M059J (cell line): Measurements from ENCODE around the gene ABLIM2. TPM values are rescaled to one million over a fixed set of nuclear protein-coding genes. Genes with fewer than 3 reads are reported as not detected.

Source experiments
- DNase-seq: peaks from one replicate; pipeline ENCODE4 v3.0.0-alpha.2; 2012; ENCODE audit warnings: low read depth
- total RNA-seq: library from RNA; depleted of rRNA; stranded (reverse); fragments of >200 nt; shearing (Covaris generic); gene quantifications from 2 replicates; pipeline ENCODE4 v1.2.3, GENCODE V29; 2014

Gene ABLIM2
- total RNA-seq, 1 experiment from 2014 or later = not detected

DNA sequence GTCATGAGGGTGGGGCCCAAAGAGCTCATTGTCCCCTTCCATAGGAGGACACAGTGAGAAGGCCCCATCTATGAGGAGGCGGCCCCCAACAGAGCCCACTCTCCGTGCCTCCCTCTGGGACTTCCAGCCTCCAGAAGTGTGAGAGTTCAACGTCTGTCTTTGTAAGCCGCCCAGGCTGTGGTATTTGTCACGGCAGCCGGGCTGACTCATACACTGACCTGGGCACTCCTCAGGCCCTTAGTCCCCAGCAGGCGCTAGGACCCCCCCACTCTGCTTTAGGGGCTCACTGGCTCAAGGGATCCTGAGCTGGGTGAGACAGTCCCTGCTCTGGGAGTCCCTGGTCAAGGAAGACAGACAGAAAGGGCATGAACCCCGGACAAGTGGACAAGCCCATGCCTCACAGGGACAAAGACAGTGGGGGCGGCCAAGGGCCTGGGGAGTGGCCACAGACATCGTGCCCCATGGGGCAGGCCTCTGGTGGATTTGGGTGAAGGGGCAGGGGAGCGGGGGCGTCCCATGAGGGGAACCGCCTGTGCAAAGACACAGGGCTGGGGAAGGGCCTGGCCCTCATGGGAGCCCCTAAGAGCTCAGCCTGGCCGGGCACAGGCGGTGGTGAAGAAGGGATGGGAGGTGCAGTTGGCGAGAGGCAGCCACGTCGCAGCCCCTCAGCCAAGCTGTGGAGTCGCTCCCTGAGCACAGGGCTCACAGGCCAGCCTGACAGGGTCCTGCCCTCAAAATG, 21.5 kb downstream of the ABLIM2 start:
- DNase-seq = no peak

DNA sequence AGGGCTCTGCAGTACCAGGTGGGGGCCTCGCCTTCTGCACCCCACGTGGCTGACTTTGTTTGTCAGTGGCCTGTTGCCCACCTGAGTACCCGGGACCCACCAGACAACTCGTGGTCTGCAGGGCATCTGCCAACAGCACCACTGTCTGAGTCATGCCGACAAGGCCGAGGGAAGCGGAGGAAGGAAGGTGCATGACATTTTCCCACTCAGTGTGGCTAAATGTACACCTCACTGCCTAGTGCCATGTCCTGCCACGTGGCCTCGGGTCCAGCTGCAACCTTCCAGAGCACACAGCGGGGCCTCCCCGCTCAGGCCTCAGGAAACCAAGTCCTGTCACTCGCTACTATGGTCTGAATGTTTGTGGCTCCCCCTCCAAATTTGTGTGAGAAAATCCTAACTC, 22.1 kb downstream of the ABLIM2 start:
- no peak for DNase-seq

DNA sequence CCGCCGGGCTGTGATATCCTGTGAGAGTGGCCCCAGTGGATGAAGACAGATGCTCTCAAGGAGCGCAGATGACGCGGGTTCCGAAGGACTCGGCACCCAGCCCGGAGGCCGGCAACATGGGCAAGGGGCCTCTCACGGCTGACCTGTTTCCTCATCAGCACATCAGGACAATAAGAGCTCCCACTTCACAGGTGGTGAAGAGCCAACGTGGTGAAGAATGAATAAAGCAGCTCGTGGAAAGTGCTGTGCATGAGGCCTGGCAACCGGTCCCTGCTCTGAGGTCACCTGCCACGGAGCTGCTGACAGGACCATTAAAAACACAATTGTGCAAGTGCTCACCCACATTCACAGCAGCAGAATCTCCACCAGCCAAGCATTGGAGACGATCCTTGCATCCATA, 22.9 kb downstream of the ABLIM2 start:
- no peak for DNase-seq

DNA sequence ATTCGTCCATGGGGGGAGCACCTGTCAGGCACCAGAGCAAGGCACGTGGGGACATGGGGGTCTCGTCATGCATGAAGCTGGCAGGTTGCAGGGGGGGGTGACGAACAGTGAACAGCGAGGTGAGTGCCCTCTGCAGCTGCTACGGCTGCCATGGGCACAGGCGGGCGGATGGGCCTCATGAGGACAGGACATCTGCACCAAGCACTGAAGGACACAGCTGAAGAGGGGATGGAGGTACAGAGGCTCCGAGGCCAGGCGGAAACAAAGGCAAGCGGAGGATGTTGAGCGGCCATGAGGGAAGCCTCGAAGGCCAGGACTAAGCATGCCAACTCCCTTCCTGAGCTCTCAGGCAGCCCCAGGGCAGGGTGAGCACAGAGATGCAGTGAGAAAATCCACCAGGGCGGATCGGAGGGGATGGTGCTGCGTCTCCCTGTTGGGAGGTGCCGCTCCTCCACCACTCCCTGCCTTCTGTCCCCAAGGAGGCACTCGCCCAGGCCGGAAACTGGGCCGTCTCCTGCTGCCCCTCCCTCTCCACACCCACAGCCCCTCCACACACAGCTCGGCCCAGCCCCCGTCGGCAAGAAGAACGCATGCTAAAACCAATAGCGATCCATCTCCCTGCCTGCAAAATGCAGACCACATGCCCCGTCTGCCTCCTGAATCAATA, 24.6 kb downstream of the ABLIM2 start:
- DNase-seq = no peak

DNA sequence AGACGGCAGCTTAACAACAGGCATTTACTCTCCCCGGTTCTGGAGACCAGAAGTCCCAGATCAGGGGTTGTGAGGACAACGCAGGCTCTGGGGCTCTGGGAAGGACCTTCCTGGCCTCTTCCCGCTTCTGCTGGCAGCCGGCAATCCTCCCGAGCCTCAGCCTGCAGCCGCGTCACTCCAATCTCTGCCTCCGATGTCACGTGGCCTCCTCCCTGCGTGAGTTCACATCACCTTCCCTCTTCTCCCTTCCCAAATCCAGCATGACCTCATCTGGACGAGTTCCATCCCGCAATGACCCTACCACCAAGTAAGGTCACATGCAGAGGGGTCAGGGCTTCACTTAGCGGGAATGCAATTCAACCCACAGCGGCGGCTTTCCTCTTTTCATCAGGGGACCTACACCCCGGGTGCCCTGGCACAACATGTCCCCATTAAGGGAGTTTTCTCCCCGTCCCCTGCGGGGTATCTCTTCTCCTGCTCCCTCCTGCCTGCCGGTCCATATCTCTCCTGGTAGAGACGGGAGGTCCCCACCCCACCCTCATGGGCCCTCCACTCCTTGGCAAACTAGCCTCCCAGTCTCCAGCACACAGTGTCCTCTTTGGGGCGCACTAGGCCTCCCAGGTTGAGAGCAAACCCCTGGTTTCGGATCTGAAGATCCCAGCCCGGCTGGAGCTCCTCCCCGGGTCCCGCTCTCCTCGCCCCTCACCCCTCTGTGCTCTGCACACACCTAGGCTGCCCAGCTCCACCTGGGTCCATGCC, 25.5 kb downstream of the ABLIM2 start:
- DNase-seq = no peak

DNA sequence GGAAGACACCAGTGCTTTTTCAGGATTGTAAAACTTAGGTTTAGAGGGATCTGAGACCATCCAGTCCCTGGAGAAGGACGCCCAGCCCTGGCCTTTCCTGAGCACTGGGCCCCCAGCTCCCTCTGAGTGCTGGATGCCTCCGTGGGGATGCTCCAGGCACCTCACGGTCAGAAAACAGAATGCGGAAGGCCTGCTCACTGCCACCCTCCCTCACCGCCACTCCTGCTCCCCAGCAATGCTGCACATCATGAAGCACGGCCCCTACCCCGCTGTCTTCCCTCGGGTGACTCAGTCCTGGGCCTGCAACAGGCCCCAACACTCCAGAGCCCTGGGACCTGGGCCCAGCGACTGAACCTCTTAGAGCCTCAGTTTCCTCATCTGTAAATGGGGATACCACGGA, 26.2 kb downstream of the ABLIM2 start:
- DNase-seq = no peak

DNA sequence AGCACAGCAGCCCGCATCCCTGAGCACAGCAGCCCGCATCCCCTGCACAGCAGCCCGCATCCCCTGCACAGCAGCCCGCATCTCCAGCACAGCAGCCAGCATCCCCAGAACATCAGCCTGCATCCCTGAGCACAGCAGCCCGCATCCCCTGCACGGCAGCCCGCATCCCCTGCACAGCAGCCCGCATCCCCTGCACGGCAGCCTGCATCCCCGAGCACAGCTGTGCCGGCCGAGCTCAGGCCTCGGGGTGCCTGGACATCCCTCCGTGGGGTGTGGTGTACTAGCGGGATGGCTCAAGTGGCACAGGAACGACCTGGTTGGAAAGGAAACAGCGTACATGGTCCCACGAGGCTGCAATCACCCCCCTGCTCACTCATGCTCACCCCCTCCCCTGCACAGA, 26.8 kb downstream of the ABLIM2 start:
- no peak for DNase-seq

DNA sequence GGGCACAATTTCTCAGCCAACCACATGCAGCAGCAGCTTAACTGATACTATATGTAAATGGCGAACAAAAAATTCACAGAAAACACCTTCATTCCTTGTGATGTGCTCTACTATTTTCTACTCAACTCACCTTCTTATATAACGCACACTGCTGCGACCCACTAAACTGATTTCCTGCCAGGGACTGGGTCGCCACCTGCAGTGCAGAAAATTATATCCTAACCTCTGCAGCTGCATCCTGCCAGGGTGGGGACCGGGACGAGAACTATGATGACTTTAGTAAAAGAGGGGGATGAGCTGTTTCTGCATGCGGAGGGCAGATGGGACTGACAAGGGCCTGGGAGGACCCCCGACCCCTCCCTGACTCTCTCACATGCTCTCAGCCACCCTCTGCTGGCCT, 27.4 kb downstream of the ABLIM2 start:
- no peak for DNase-seq

DNA sequence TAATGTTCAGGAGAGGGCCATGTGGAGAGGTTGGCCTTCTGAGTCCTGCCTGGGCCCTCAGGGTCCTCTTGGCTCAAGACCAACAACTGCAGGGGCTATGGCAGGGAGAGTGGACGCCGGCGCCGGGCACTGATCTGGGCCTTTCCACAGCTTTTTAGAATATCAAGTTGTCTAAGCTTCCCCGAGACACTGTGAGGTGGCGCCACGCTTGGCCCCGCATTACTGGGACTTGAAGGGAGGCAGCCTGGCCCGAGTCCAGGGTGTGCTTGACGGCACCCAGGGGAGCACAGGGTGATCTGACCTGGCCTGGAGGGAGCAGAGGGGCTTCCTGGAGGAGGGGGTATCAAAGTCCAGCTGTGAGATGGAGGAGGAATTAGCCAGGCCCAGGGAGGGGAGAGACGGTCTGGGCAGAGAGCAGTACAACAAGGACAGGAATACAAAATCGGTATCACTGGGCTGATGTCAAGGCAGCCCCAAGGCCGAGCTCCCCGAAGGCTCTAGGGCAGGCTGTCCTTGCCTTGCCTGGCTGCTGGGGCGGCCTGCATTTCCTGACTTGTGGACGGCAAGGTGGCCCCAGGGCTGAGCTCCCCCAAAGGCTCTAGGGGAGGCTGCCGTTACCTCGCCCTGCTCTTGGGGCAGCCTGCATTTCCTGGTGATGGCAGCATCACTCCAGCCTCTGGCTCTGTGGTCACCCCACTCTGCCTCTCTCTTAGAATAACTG, 28.1 kb downstream of the ABLIM2 start:
- no peak for DNase-seq

DNA sequence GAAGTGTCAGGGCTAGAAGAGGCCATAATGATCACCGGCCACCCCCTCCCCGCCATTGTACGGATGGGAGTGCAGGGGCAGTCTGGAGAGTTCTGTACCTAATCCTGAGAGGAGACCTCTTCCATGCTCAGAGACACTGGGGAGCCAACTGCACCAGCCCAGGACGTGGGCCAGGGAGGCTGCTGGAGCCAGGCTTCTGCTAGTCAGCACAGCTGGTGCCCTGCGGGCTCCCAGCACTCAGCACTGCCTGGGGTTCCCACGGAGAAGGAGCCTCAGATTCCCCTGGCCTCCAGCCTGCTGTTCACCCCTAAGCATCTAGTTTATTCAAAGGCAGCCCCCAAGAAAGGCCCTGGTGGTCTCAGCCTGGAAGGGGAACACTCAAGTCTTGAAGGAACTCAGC, 28.8 kb downstream of the ABLIM2 start:
- no peak for DNase-seq

DNA sequence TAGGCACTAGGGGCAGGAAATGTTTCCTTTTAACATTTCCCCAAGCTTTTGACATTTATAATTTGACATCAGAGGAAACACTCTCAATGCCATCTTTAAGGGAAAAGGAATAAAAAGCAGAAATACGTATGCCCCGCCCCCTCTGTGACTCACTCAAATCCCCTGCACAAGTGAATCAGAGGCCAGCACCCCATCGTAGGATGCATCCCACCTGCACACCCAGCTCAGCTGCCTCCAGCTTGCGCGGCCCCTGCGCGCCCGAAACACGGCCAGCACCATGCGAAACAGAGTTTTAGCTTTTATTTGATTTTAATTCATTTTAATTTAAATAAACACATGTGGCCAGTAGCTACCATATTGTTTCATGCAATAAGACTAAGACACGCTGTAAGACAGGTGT, 29.5 kb downstream of the ABLIM2 start:
- DNase-seq = no peak

DNA sequence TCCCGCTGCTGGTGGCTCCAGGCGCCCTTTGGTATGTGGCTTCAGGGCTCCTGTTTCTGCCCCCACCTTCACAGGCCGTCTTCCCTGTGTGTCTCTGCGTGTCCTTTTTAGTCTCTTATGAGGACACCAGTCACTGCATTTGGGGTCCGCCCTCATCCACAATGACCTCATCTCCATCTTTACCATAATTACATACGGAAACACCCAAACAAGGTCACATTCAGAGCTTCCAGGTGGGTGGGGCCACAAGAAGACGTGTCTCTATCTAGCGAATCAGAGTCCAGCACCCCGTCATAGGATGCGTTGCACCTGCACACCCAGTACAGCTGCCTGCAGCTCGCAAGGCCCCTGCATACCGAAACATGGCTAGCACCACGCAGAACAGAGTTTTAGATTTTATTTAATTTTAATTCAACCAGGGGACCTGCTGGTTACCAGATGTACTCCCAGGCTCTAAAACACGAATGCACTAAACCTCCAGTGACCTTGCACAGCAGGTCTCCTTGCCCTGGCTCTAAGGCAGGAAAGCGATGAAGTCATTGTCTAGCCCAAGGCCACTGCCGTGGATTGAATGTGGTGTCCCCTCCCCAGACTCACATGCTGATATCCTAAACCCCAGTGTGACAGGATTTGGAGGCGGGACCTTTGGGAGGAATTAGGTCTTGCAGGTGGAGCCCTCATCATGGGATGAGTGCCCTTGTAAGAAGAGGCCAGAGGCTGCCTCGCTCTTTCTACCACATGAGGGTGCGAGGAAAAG, 30.3 kb downstream of the ABLIM2 start:
- no peak for DNase-seq

DNA sequence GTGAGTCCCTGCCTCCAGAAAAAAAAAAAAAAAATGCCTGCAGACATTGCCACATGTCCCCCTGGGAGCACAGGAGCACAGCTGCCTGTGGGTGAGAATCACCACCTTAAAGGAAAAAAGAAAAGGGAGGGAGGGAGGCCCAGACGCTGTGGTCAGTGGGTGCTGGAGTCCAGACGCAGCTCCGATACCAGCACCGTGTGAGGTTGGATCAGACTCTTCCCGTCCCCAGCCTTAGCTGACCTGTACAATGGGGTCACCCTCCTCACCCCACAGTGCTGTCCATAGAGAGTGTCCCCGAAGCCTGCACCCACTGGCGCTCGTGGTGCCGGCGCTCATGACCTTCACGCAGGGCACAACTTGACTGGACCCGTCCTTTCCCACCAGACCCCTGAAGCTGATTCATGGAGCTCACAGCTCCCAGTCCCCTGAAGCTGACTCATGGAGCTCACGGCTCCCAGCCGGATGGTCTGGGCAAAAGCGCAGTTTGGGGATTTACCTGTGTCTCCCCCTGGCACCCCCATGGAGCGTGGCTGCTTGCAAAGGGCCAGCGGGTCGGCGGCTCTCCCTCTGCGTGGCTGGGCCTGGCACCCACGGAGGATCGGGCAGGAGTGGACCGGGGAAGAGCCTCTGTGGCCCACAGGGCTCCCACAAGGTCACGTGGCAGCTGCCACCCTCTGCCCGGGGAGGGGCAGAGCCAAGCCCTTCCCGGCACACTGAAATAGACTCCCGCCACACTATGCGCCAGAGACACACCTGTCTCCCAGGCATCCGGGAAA, 31.4 kb downstream of the ABLIM2 start:
- no peak for DNase-seq

DNA sequence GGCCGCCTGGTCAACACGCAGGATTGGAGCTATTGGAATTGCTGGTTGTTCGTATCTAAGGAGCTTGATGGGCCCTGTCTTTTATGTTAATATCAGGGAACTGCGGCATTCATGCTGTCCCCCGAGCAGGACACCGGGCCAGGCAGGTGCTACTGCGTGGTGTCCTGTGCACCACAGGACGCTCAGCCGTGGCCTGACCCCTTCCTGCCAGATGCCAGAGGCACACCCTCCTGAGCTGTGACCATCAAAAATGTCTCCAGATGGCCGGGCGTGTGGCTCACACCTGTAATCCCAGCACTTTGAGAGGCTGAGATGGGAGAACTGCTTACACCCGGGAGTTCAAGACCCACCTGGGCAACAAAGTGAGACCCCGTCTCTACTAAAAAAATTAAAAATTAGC, 32.1 kb downstream of the ABLIM2 start:
- no peak for DNase-seq

DNA sequence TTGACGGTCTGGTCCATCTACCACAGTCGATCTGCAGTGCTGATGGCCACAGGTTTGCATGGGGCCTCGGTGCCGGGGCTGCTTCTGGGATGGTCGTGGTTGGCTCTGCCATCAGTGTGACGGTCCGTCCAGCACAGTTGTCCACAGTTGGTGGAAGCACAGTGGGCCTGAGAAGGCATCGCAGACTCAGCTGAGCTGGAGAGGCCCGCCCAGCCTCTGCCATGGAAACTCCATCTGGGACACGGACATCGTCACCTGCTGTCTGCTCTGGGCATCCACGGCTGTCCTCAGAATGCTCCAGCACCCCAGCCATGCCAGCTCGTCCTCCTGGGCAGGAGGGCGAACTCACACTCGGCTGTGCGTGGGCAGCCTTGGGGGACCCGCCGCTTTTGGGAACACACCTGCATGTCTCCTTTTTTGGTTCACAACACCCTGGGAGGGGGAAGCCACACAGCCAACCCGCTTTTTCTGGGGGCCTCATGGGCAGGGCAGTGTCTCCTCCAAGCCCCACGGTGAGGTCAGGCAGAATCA, 33.0 kb downstream of the ABLIM2 start:
- no peak for DNase-seq

DNA sequence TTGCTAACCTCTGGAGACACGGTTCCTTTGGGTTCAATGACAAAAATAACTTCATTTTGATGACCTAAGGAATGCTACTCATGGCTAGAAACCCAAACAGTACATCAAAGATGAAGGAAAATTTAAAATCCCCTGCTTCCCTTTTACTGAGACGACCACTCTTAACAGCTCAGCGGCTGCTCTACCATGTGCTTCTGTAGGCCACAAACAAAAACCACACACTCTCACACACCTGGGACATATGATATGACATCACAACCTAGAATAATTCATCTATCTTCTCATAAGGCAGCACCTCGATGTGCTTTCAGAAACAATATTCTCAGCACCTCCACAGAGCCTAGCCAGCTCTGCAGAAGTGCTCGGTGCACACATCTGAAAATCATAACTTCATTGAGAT, 34.7 kb downstream of the ABLIM2 start:
- no peak for DNase-seq

DNA sequence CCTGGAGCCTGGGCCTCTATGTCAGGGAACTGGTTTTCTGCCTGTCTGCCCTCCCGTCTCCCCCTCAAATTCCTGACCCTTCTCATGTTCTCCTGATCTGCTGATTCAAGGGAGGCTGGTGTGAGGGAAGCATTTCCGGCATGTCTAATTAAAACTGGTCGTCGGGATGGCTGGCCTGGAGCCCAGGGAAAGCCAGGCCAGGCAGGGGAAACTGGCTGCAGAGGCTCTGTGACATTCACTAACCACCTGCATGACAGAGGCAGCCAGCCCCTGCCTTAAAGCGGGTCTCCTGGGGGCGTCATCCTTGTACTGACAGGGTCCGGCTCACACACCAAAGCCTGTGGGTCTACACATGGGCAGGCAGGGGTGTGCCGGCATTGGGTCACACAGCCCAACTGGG, 35.2 kb downstream of the ABLIM2 start:
- DNase-seq = peak; percentile 18

DNA sequence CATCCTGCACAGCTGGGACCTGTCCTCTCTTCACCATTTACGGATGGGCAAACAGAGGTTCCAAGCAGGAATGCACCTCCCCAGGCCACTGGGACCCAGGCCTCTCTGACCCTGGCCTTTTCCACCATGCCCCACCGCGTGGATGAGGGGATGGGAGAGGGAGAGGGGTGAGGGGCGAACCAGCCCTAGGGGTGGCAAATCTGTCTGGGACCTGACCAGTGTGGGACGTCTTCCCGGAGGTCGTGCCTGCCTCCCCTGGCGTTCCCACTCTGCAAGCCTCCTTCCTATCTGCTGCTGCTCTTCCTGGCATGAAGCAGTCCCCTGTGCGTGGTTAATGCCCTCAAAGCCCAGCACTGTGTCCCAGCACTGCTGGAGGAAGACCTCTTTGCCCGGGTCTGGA, 35.9 kb downstream of the ABLIM2 start:
- DNase-seq = no peak

DNA sequence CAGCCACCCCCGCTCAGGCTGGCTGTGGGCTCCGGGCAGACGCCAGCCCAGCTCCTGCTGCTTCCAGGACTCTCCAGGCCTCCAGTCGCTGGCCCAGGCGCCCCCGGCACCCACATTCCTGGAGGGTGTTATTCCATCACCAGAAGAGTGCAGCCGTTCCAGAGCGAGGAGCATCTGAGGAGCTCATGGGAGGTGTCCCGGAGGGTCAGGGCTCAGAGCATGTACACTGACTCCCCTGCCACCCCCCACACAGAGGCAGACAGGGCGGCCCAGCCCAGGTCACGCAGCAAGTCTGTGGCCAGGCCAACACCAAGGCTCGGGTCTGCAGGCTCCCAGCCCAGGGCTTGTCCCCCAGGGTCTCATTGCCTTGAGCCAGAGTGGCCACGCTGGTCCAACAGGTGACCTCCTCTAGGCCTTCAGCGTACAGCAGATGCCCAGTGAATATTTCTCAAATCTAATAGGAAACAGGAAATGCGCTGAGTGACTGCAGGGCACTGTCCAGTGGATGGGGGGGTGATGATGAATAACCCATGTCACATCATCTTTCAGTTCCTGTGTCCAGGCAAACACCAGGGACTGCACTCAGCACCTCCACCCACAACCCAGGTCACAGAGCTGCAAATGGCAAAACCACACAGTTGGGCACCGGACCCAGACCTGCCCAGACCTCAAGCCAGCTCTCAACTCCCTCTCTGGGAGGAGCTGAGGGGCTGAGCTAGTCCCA, 37.2 kb downstream of the ABLIM2 start:
- DNase-seq = no peak

DNA sequence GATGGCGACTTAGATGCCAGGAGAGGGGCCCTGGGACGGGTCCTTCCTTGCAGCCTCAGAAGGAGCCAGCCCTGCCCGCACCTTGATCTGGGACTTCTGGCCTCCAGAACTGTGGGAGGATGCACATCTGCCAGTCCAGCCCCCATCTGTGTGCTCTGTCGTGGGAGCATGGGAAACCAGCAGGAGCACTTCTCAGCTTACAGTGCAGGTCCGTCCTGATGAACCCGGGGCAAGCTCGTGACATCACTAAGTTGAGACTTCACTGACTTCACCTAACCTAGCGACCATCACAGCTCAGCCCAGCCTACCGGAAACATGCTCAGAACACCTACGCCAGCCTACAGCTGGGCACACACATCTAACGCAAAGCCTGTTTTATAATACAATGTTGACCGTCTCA, 38.1 kb downstream of the ABLIM2 start:
- DNase-seq = no peak
